H9 (cell line): ENCODE data around the gene CRYBG2. TPM values are rescaled to one million over a fixed set of nuclear protein-coding genes. Genes with fewer than 3 reads are reported as not detected.

ENCODE experiments used
- DNase-seq: peaks from one replicate; pipeline ENCODE4 v3.0.0-alpha.2; 2017
- H2AFZ ChIP-seq: one replicate; pipeline ENCODE4 v1.6.1; 2013; ENCODE audit warnings: mild to moderate bottlenecking, low read length, control low read depth, moderate library complexity
- H2AK5ac ChIP-seq: 2 replicates; pipeline ENCODE4 v1.6.1; 2013; ENCODE audit warnings: low read length, control low read depth, mixed read lengths; ENCODE audit not compliant: insufficient read length
- H2BK120ac ChIP-seq: one replicate; pipeline ENCODE4 v1.6.1; 2013; ENCODE audit warnings: low read depth, mild to moderate bottlenecking, low read length, control low read depth, inconsistent platforms; ENCODE audit not compliant: poor library complexity, severe bottlenecking
- H2BK12ac ChIP-seq: 2 replicates; pipeline ENCODE4 v1.6.1; 2013; ENCODE audit warnings: low read length, control low read depth, mixed read lengths, low read depth; ENCODE audit not compliant: insufficient read length
- H2BK15ac ChIP-seq: 2 replicates; pipeline ENCODE4 v1.6.1; 2013; ENCODE audit warnings: low read depth, low read length, control low read depth
- H2BK20ac ChIP-seq: one replicate; pipeline ENCODE4 v1.6.1; 2013; ENCODE audit warnings: low read depth, mild to moderate bottlenecking, low read length, control low read depth, inconsistent platforms; ENCODE audit not compliant: poor library complexity, severe bottlenecking
- H2BK5ac ChIP-seq: 2 replicates; pipeline ENCODE4 v1.6.1; 2013; ENCODE audit warnings: low read length, control low read depth, mixed read lengths; ENCODE audit not compliant: insufficient read length
- H3K14ac ChIP-seq: 2 replicates; pipeline ENCODE4 v1.6.1; 2013; ENCODE audit warnings: low read length, control low read depth; ENCODE audit not compliant: insufficient read depth
- H3K18ac ChIP-seq: 2 replicates; pipeline ENCODE4 v1.6.1; 2013; ENCODE audit warnings: low read depth, mild to moderate bottlenecking, mixed read lengths, low read length, control low read depth; ENCODE audit not compliant: insufficient read length
- H3K23ac ChIP-seq: 2 replicates; pipeline ENCODE4 v1.6.1; 2013; ENCODE audit warnings: low read length, control low read depth, mixed read lengths, low read depth; ENCODE audit not compliant: insufficient read length
- H3K23me2 ChIP-seq: 2 replicates; pipeline ENCODE4 v1.6.1; 2013; ENCODE audit warnings: low read depth, mild to moderate bottlenecking, mixed read lengths, low read length, control low read depth; ENCODE audit not compliant: insufficient read length, poor library complexity, severe bottlenecking
- H3K27ac ChIP-seq: 2 replicates; pipeline ENCODE4 v1.5.1; 2013; ENCODE audit warnings: low read length, control low read depth, mixed read lengths, low read depth; ENCODE audit not compliant: insufficient read length
- H3K27me3 ChIP-seq: 2 replicates; pipeline ENCODE4 v1.6.1; 2013; ENCODE audit warnings: low read length, control low read depth, inconsistent platforms; ENCODE audit not compliant: insufficient read depth
- H3K4ac ChIP-seq: 2 replicates; pipeline ENCODE4 v1.6.1; 2013; ENCODE audit warnings: low read depth, mild to moderate bottlenecking, control low read depth, inconsistent platforms, low read length, moderate library complexity
- H3K4me1 ChIP-seq: 2 replicates; pipeline ENCODE4 v1.6.1; 2013; ENCODE audit warnings: low read length, control low read depth, inconsistent platforms; ENCODE audit not compliant: insufficient read depth
- H3K4me2 ChIP-seq: 2 replicates; pipeline ENCODE4 v1.6.1; 2013; ENCODE audit warnings: low read length, control low read depth, mixed read lengths; ENCODE audit not compliant: insufficient read length, insufficient read depth
- H3K56ac ChIP-seq: 2 replicates; pipeline ENCODE4 v1.6.1; 2013; ENCODE audit warnings: low read depth, mild to moderate bottlenecking, mixed read lengths, low read length, control low read depth; ENCODE audit not compliant: insufficient read length
- H3K79me1 ChIP-seq: 2 replicates; pipeline ENCODE4 v1.6.1; 2013; ENCODE audit warnings: low read depth, mild to moderate bottlenecking, moderate library complexity, low read length, control low read depth, inconsistent platforms; ENCODE audit not compliant: insufficient read depth, poor library complexity, severe bottlenecking
- H3K79me2 ChIP-seq: 2 replicates; pipeline ENCODE4 v1.6.1; 2013; ENCODE audit warnings: low read length, control low read depth, inconsistent platforms; ENCODE audit not compliant: insufficient read depth
- H3K9ac ChIP-seq: 2 replicates; pipeline ENCODE4 v1.6.1; 2013; ENCODE audit warnings: low read length, control low read depth, mixed read lengths; ENCODE audit not compliant: insufficient read length; ENCODE audit errors: extremely low read depth
- H3K9me3 ChIP-seq: one replicate; pipeline ENCODE4 v1.6.1; 2013; ENCODE audit warnings: low read depth, low read length, inconsistent platforms; ENCODE audit not compliant: control insufficient read depth
- H3T11ph ChIP-seq: one replicate; pipeline ENCODE4 v1.6.1; 2013; ENCODE audit warnings: mild to moderate bottlenecking, low read length, control low read depth, inconsistent platforms
- H4K20me1 ChIP-seq: one replicate; pipeline ENCODE4 v1.6.1; 2013; ENCODE audit not compliant: control insufficient read depth, insufficient read length, insufficient read depth
- H4K5ac ChIP-seq: 2 replicates; pipeline ENCODE4 v1.6.1; 2013; ENCODE audit warnings: low read depth, mild to moderate bottlenecking, mixed read lengths, low read length, control low read depth; ENCODE audit not compliant: insufficient read length
- H4K8ac ChIP-seq: replicated peaks from 2 replicates; pipeline ENCODE4 v1.6.1; 2013; ENCODE audit warnings: low read length, control low read depth, mixed read lengths, low read depth; ENCODE audit not compliant: insufficient read length
- H4K91ac ChIP-seq: 2 replicates; pipeline ENCODE4 v1.6.1; 2013; ENCODE audit warnings: low read depth, mild to moderate bottlenecking, moderate library complexity, mixed read lengths, low read length, control low read depth; ENCODE audit not compliant: insufficient read length
- H3K27ac Mint-ChIP-seq, 3 experiments: 2 replicates in 2 of 3; 3 replicates in 1 of 3; pipeline ENCODE4 v1.8.0; 2020 to 2021; ENCODE audit warnings: mixed read lengths in 3 of 3, mild to moderate bottlenecking in 1 of 3, moderate library complexity in 1 of 3
- H3K27me3 Mint-ChIP-seq: 2 replicates; pipeline ENCODE4 v1.8.0; 2021; ENCODE audit warnings: low read depth, mild to moderate bottlenecking, moderate library complexity, mixed read lengths
- H3K36me3 Mint-ChIP-seq, 3 experiments: 2 replicates in 2 of 3; 3 replicates in 1 of 3; pipeline ENCODE4 v1.8.0; 2020 to 2021; ENCODE audit warnings: low read depth in 3 of 3, mixed read lengths in 3 of 3; ENCODE audit not compliant: insufficient read depth in 1 of 3
- H3K4me1 Mint-ChIP-seq, 2 experiments: 2 replicates each; pipeline ENCODE4 v1.8.0; 2020; ENCODE audit warnings: mixed read lengths in 2 of 2
- H3K4me3 Mint-ChIP-seq, 2 experiments: 2 replicates in 1 of 2; 3 replicates in 1 of 2; pipeline ENCODE4 v1.8.0; 2020 to 2021; ENCODE audit warnings: mild to moderate bottlenecking in 2 of 2, mixed read lengths in 2 of 2, moderate library complexity in 1 of 2
- H3K9me3 Mint-ChIP-seq, 2 experiments: 2 replicates in 1 of 2; 3 replicates in 1 of 2; pipeline ENCODE4 v1.8.0; 2020; ENCODE audit warnings: mild to moderate bottlenecking in 2 of 2, mixed read lengths in 2 of 2, moderate library complexity in 1 of 2
- CTCF ChIP-seq: fragments of 200-600 bp; sonication (generic); conservative IDR thresholded peaks from 3 replicates; pipeline ENCODE4 v1.8.0; 2021; ENCODE audit warnings: antibody characterized with exemption, mild to moderate bottlenecking
- WGBS: extraction: QIAGEN DNeasy Blood & Tissue Kit; methylation state at CpG from one replicate; pipeline ENCODE4 v1.1.7; 2013; ENCODE audit warnings: missing lambda C conversion rate, low lambda C conversion rate, mixed read lengths; ENCODE audit not compliant: insufficient read length; ENCODE audit errors: extremely low coverage; 5-methylcytosine and 5-hydroxymethylcytosine counted together
- total RNA-seq: library from RNA; stranded (reverse); gene quantifications from 2 replicates; pipeline ENCODE4 v1.2.1, GENCODE V29; 2021

Gene CRYBG2
- total RNA-seq, 1 experiment from 2014 or later, result 12.8 TPM

GRCh38 chr1:26401891-26402290 is 48.0 kb upstream of the CRYBG2 start:
- no peak overlapping the region for H2AFZ ChIP-seq

More at GRCh38 chr1:26401891-26402290, 48.0 kb upstream of the CRYBG2 start:
- Histone ChIP-seq H3K18ac (no peak overlapping the region), H3T11ph (no peak overlapping the region), H4K91ac (no peak overlapping the region), H3K27me3 (no peaks in the 10 kb centered on the region), H3K27ac (no peak overlapping the region), H2AK5ac (no peak overlapping the region), H3K23me2 (no peaks in the 10 kb centered on the region), H3K14ac (no peak overlapping the region), H2BK120ac (no peak overlapping the region), H4K8ac (no peak overlapping the region), H3K4me2 (no peak overlapping the region), H3K56ac (no peak overlapping the region), H3K4ac (no peak overlapping the region), H3K79me1 (no peaks in the 10 kb centered on the region), H2BK5ac (no peak overlapping the region), H2BK20ac (no peak overlapping the region), H2BK12ac (no peak overlapping the region), H3K9me3 (no peaks in the 10 kb centered on the region), H4K5ac (no peak overlapping the region), H3K79me2 (no peaks in the 10 kb centered on the region), H3K9ac (no peak overlapping the region), H3K23ac (no peak overlapping the region), H4K20me1 (no peaks in the 10 kb centered on the region), H2BK15ac (no peak overlapping the region), H3K4me1 (no peaks in the 10 kb centered on the region)
- no CpG with 5 or more reads among the region's 3 CpGs for whole genome bisulfite sequencing
- peaks cover 0 to 4% of the 10 kb centered on the region in 2 experiments; a peak in 1 of 4 replicates for H3K4me1 Mint-ChIP-seq
- H3K27me3 Mint-ChIP-seq, result no peaks in the 10 kb centered on the region
- no peak for TF ChIP-seq CTCF
- H3K4me3 Mint-ChIP-seq, result no peak overlapping the region
- H3K9me3 Mint-ChIP-seq, result no peaks in the 10 kb centered on the region
- H3K36me3 Mint-ChIP-seq, result no peaks in the 10 kb centered on the region
- DNase-seq, result no peak
- no peak overlapping the region; a peak in 1 of 7 replicates for H3K27ac Mint-ChIP-seq
